RKO (cell line): Measurements from ENCODE around the gene TMEM178B.

Experiments used
- DNase-seq: peaks from one replicate; pipeline ENCODE4 v3.0.0-alpha.2; 2016; ENCODE audit warnings: low spot score

TMEM178B gene

DNA sequence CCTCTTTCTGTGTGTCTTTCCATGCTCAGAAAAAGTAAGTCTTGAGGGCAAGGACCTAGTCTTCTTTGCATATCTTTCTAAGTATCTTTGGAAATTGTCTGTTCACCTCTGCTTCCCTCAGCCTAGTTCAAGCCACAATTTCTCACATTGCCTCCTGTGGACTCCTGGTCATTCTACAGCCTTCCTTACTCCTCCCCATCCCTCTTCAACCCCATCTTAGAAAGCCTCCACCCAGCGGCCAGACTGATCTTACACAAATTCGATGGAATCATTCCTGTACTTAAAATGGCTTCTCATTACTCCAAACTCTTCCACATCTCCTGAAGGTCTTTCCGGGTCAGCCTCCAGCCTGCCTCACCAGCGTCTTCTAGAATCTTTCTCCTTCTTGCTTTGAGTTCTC, 453.2 kb downstream of the TMEM178B start:
- DNase-seq: no peak

GRCh38 chr7:141528399-141528798, 454.5 kb downstream of the TMEM178B start:
- DNase-seq: no peak
